Caco-2 (cell line): ENCODE measurements around the gene ARHGEF7. TPM values are rescaled to one million over a fixed set of nuclear protein-coding genes. Genes with fewer than 3 reads are reported as not detected.

Source experiments
- BruUV-seq: library from RNA; stranded (reverse); fragments of 400-500 nt; replicated peaks from 2 replicates; lab custom pipeline; 2021; lab: Mats Ljungman, UMichigan
- CTCF ChIA-PET: fragments of 300-600 bp; sonication (Branson Sonifier 250); formaldehyde crosslinking; loops from one replicate; lab custom pipeline; 2022; ENCODE audit warnings: antibody characterized with exemption; lab: Charles Lee
- POLR2A ChIA-PET: fragments of 300-600 bp; sonication (Branson Sonifier 250); formaldehyde crosslinking; loops from one replicate; lab custom pipeline; 2022; ENCODE audit warnings: antibody characterized with exemption; lab: Charles Lee
- DNase-seq, 2 experiments: peaks; one replicate each; pipeline versions ENCODE4 v3.0.0 to v3.0.0-alpha.2; 2020 to 2022
- H3K27me3 ChIP-seq: replicated peaks from 2 replicates; pipeline ENCODE4 v1.6.0; 2011; ENCODE audit warnings: low read length; ENCODE audit not compliant: control insufficient read depth, insufficient read depth
- H3K36me3 ChIP-seq: 2 replicates; pipeline ENCODE4 v1.5.1; 2011; ENCODE audit warnings: low read length; ENCODE audit not compliant: control insufficient read depth, insufficient read depth
- H3K4me1 ChIP-seq: fragments of 250-450 bp; sonication (Bioruptor Pico); 2 replicates; pipeline ENCODE4 v1.5.1; 2020; ENCODE audit warnings: mild to moderate bottlenecking
- H3K4me3 ChIP-seq: 2 replicates; pipeline ENCODE4 v1.5.1; 2011; ENCODE audit warnings: low read depth, mild to moderate bottlenecking, control low read depth, low read length
- H3K9me3 ChIP-seq: fragments of 250-450 bp; sonication (Bioruptor Pico); 2 replicates; pipeline ENCODE4 v1.5.1; 2020; ENCODE audit warnings: mild to moderate bottlenecking, moderate library complexity
- H3K27ac Mint-ChIP-seq: one replicate; pipeline ENCODE4 v1.8.0; 2022; ENCODE audit warnings: mixed read lengths; ENCODE audit not compliant: unreplicated experiment
- H3K27me3 Mint-ChIP-seq: one replicate; pipeline ENCODE4 v1.8.0; 2022; ENCODE audit warnings: mixed read lengths; ENCODE audit not compliant: insufficient read depth, unreplicated experiment
- H3K36me3 Mint-ChIP-seq: one replicate; pipeline ENCODE4 v1.8.0; 2022; ENCODE audit warnings: mild to moderate bottlenecking, mixed read lengths; ENCODE audit not compliant: insufficient read depth, unreplicated experiment
- H3K4me1 Mint-ChIP-seq: one replicate; pipeline ENCODE4 v1.8.0; 2022; ENCODE audit warnings: low read depth, mixed read lengths; ENCODE audit not compliant: unreplicated experiment
- H3K4me3 Mint-ChIP-seq: one replicate; pipeline ENCODE4 v1.8.0; 2022; ENCODE audit warnings: mild to moderate bottlenecking, moderate library complexity, mixed read lengths; ENCODE audit not compliant: unreplicated experiment
- H3K9me3 Mint-ChIP-seq: one replicate; pipeline ENCODE4 v1.8.0; 2022; ENCODE audit warnings: mixed read lengths; ENCODE audit not compliant: unreplicated experiment
- CTCF ChIP-seq, 2 experiments: fragments of 200-600 bp in 1 of 2; IDR thresholded peaks; 1 replicate in 1 of 2; 2 replicates in 1 of 2; pipeline versions ENCODE4 v1.5.1 to v1.8.0; 2011 to 2022; ENCODE audit warnings: antibody characterized with exemption in 1 of 2, control low read depth in 1 of 2, inconsistent platforms in 1 of 2, low read depth in 1 of 2, low read length in 1 of 2, mild to moderate bottlenecking in 1 of 2, moderate library complexity in 1 of 2; ENCODE audit not compliant: insufficient read depth in 1 of 2, severe bottlenecking in 1 of 2, unreplicated experiment in 1 of 2
- intact Hi-C: fragments of 100-400 bp; cut with micrococcal nuclease; formaldehyde crosslinking; loops from one replicate; pipeline ENCODE4 v1.10.0; 2022; ENCODE audit not compliant: unreplicated experiment
- total RNA-seq: library from RNA; stranded (reverse); gene quantifications from 2 replicates; pipeline ENCODE4 v1.2.3, GENCODE V29; 2022

The ARHGEF7 gene
- total RNA-seq, 1 experiment from 2014 or later: 60.5 TPM

- no peaks in the 10 kb centered on the region for H3K36me3 Mint-ChIP-seq
- CTCF ChIA-PET: no interaction called here
- no peaks in the 10 kb centered on the region for H3K9me3 ChIP-seq
- no peaks in the 10 kb centered on the region for H3K4me1 Mint-ChIP-seq
- no peaks in the 10 kb centered on the region for H3K27me3 ChIP-seq
- no peak for DNase-seq
- no peak overlapping the region for H3K4me3 Mint-ChIP-seq
- TF ChIP-seq CTCF (IDR thresholded peaks at IDR 0.05; ENCODE audit: insufficient read depth in 1 of 2, low read depth in 1 of 2, low read length in 1 of 2, severe bottlenecking in 1 of 2, unreplicated experiment in 1 of 2): no peak
- H3K9me3 Mint-ChIP-seq: no peaks in the 10 kb centered on the region
- BruUV-seq: no TSS peak
- intact Hi-C loops: no loop called here
- H3K4me3 ChIP-seq: no peak overlapping the region
- H3K27me3 Mint-ChIP-seq: peaks cover 20% of the 10 kb centered on the region
- peaks cover 3% of the 10 kb centered on the region; the same call in 1 of the 2 replicates for H3K4me1 ChIP-seq
- H3K36me3 ChIP-seq: no peaks in the 10 kb centered on the region
- POLR2A ChIA-PET: no interaction called here
- no peak overlapping the region for H3K27ac Mint-ChIP-seq
These were observed 16.5 kb downstream of the ARHGEF7 start for GRCh38 chr13:111131611-111132010.

GRCh38 chr13:111132948-111133347 lies 17.8 kb downstream of the ARHGEF7 start:
- CTCF ChIA-PET: no interaction called here
- H3K27me3 Mint-ChIP-seq: peaks cover 27% of the 10 kb centered on the region
- no peak overlapping the region for H3K4me3 ChIP-seq

GRCh38 chr13:111139452-111139851 lies 24.3 kb downstream of the ARHGEF7 start:
- Histone ChIP-seq H3K9me3 (no peaks in the 10 kb centered on the region), H3K36me3 (no peaks in the 10 kb centered on the region), H3K4me1 (no peaks in the 10 kb centered on the region), H3K4me3 (no peak overlapping the region), H3K27me3 (no peaks in the 10 kb centered on the region; the same call in none of the 2 replicates)
- no peaks in the 10 kb centered on the region for H3K9me3 Mint-ChIP-seq
- ChIA-PET POLR2A (no interaction called here), CTCF (no interaction called here)
- DNase-seq: no peak
- peaks cover 30% of the 10 kb centered on the region for H3K27me3 Mint-ChIP-seq
- no peak for TF ChIP-seq CTCF (IDR thresholded peaks at IDR 0.05; ENCODE audit: insufficient read depth in 1 of 2, low read depth in 1 of 2, low read length in 1 of 2, severe bottlenecking in 1 of 2, unreplicated experiment in 1 of 2)
- no peaks in the 10 kb centered on the region for H3K4me1 Mint-ChIP-seq
- no peak overlapping the region for H3K27ac Mint-ChIP-seq
- no peak overlapping the region for H3K4me3 Mint-ChIP-seq
- no peaks in the 10 kb centered on the region for H3K36me3 Mint-ChIP-seq
- intact Hi-C loops: no loop called here
- no TSS peak for BruUV-seq

More at GRCh38 chr13:111132948-111133347, 17.8 kb downstream of the ARHGEF7 start:
- intact Hi-C loops: no loop called here
- BruUV-seq: no TSS peak
- Histone ChIP-seq H3K4me1 (no peaks in the 10 kb centered on the region), H3K27me3 (no peaks in the 10 kb centered on the region), H3K36me3 (no peaks in the 10 kb centered on the region), H3K9me3 (no peaks in the 10 kb centered on the region)
- POLR2A ChIA-PET: no interaction called here
- H3K27ac Mint-ChIP-seq: no peak overlapping the region
- H3K4me3 Mint-ChIP-seq: no peak overlapping the region
- DNase-seq: no peak
- no peaks in the 10 kb centered on the region for H3K36me3 Mint-ChIP-seq
- H3K9me3 Mint-ChIP-seq: no peaks in the 10 kb centered on the region
- no peaks in the 10 kb centered on the region for H3K4me1 Mint-ChIP-seq
- no peak for TF ChIP-seq CTCF (IDR thresholded peaks at IDR 0.05; ENCODE audit: insufficient read depth in 1 of 2, low read depth in 1 of 2, low read length in 1 of 2, severe bottlenecking in 1 of 2, unreplicated experiment in 1 of 2)
